Adrenal gland (tissue), 12 donors: ENCODE data around the gene SAMD4A. TPM values are rescaled to one million over a fixed set of nuclear protein-coding genes. Genes with fewer than 3 reads are reported as not detected.
A peak's percentile ranks its signal among the peaks of the same experiment; 100 is the strongest.

Source experiments
- DNase-seq, 7 donors: peaks; one replicate each; pipeline ENCODE4 v3.0.0-alpha.2; 2019 to 2020
- H3K27ac ChIP-seq, 5 donors: fragments of 200-600 bp; sonication (generic) in 4 of 5; 1 replicate in 3 of 5; 2 replicates in 2 of 5; pipeline versions ENCODE4 v1.5.1 to v1.8.0; 2016 to 2020; ENCODE audit warnings: mild to moderate bottlenecking in 1 of 5
- H3K27me3 ChIP-seq: fragments of 200-600 bp; 2 replicates; pipeline ENCODE4 v1.8.0; 2021
- H3K36me3 ChIP-seq, 2 donors: fragments of 200-600 bp; replicated peaks in 1 of 2; 1 replicate in 1 of 2; 2 replicates in 1 of 2; pipeline versions ENCODE4 v1.5.1 to v1.8.0; 2018 to 2022
- H3K4me1 ChIP-seq, 2 donors: fragments of 200-600 bp; replicated peaks in 1 of 2; 1 replicate in 1 of 2; 2 replicates in 1 of 2; pipeline versions ENCODE4 v1.5.1 to v1.8.0; 2018 to 2021
- H3K4me3 ChIP-seq, 4 donors: fragments of 200-600 bp; sonication (generic) in 3 of 4; one replicate each; pipeline ENCODE4 v1.5.1; 2016 to 2018
- H3K9me3 ChIP-seq, 3 donors: fragments of 200-600 bp; sonication (generic) in 1 of 3; replicated peaks in 1 of 3; 1 replicate in 2 of 3; 2 replicates in 1 of 3; pipeline versions ENCODE4 v1.5.1 to v1.8.0; 2016 to 2021
- POLR2A ChIP-seq, 2 donors: fragments of 450-650 bp; IDR thresholded peaks; one replicate each; pipeline ENCODE4 v1.6.1; 2017; ENCODE audit warnings: antibody characterized with exemption in 2 of 2, mild to moderate bottlenecking in 2 of 2, moderate library complexity in 1 of 2
- WGBS, 4 donors: extraction: QIAGEN DNeasy Blood & Tissue Kit in 2 of 4; methylation state at CpG; one replicate each; pipeline versions ENCODE4 v1.1.5 to v1.1.7; 2013 to 2017; 5-methylcytosine and 5-hydroxymethylcytosine counted together
- intact Hi-C, 2 donors: fragments of 100-400 bp; cut with DNase I; formaldehyde crosslinking; loops; one replicate each; pipeline versions ENCODE4 v1.14.1 to v1.15.0; 2022 to 2023
- polyA plus RNA-seq, 3 donors: library from polyadenylated mRNA; stranded (reverse); fragments of 200-250 nt in 2 of 3; fragments of 350-450 nt in 1 of 3; fragmentation: Illumina TruSeq in 1 of 3; extraction: RNeasy Lipid Tissue Mini Kit (QIAGEN cat#74804) in 1 of 3; gene quantifications; one replicate each; pipeline ENCODE4 v1.2.3, GENCODE V29; 2013 to 2014
- total RNA-seq, 9 donors: library from RNA; depleted of rRNA in 4 of 9; stranded (reverse); fragments of >200 nt in 4 of 9; fragments of 120-200 nt in 1 of 9; fragmentation: NEBNext Ultra II Directional in 1 of 9; extraction: Animal tissue kit (Norgen Biotek cat#: 25700) in 1 of 9; gene quantifications; one replicate each; pipeline versions ENCODE4 v1.1.0 to v1.2.4, GENCODE V29; 2013 to 2023
- TF ChIP-seq, protein P1 (sequence below), 6 experiments: fragments of 450-650 bp in 4 of 6; fragments of 200-600 bp in 2 of 6; sonication (generic) in 1 of 6; IDR thresholded peaks; 1 replicate in 5 of 6; 2 replicates in 1 of 6; pipeline versions ENCODE4 v1.5.1 to v1.8.0; 2016 to 2021; ENCODE audit warnings: antibody characterized with exemption in 6 of 6, mild to moderate bottlenecking in 2 of 6, moderate library complexity in 1 of 6
- donor health status: healthy with polysubstance abuse.
- donor health status: Bipolar disorder and iron deficiency.
- donor health status: DM: yes; HTN: yes; CAD: no.
- donor health status: DM: no; HTN: no; CAD: no.
- donor health status: DM: no; HTN: no; CAD: no.
- donor health status: DM: yes; HTN: yes; CAD: no.

The SAMD4A gene
- total and polyA plus RNA-seq, 12 donors, result 2.2 to 13.2 (median 8.3) TPM

DNA sequence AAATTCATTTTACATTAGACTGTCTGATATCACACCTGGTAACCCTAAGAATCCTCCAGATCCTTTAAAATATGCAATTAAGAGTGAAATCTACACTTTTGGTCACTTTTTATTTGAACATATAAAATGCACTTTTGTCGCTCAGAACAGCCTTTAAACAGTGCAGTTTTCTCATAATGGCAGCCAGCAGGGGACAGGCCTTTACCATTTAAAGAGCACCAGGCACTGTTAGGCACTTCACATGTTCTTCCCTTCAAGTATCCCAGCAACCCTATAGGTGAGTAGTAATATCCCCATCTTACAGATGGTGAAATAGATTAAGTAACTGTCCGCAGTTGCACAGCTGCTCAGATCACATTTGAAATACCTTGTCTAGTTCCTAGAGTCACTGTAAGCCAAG, 11.3 kb upstream of the SAMD4A start:
- no peaks in the 10 kb centered on the region for H3K4me1 ChIP-seq
- no peak for DNase-seq
- H3K27me3 ChIP-seq, result no peaks in the 10 kb centered on the region
- no peaks in the 10 kb centered on the region for H3K9me3 ChIP-seq
- no peak for TF ChIP-seq POLR2A (IDR thresholded peaks at IDR 0.05)
- TF ChIP-seq, protein P1, sequence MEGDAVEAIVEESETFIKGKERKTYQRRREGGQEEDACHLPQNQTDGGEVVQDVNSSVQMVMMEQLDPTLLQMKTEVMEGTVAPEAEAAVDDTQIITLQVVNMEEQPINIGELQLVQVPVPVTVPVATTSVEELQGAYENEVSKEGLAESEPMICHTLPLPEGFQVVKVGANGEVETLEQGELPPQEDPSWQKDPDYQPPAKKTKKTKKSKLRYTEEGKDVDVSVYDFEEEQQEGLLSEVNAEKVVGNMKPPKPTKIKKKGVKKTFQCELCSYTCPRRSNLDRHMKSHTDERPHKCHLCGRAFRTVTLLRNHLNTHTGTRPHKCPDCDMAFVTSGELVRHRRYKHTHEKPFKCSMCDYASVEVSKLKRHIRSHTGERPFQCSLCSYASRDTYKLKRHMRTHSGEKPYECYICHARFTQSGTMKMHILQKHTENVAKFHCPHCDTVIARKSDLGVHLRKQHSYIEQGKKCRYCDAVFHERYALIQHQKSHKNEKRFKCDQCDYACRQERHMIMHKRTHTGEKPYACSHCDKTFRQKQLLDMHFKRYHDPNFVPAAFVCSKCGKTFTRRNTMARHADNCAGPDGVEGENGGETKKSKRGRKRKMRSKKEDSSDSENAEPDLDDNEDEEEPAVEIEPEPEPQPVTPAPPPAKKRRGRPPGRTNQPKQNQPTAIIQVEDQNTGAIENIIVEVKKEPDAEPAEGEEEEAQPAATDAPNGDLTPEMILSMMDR (IDR thresholded peaks at IDR 0.05), result no peak
- H3K36me3 ChIP-seq, result no peaks in the 10 kb centered on the region
- no peak overlapping the region for H3K27ac ChIP-seq
- no peak overlapping the region for H3K4me3 ChIP-seq
- intact Hi-C loops, result loop anchor here in 1 of 2 donors (10.0 kb wide), 1 partner anchor 249 kb away; no protein-coding TSS in a partner anchor
- 90 to 97% (median 94%) methylated on average over 2 of the region's 2 CpGs for WGBS, 4 donors

DNA sequence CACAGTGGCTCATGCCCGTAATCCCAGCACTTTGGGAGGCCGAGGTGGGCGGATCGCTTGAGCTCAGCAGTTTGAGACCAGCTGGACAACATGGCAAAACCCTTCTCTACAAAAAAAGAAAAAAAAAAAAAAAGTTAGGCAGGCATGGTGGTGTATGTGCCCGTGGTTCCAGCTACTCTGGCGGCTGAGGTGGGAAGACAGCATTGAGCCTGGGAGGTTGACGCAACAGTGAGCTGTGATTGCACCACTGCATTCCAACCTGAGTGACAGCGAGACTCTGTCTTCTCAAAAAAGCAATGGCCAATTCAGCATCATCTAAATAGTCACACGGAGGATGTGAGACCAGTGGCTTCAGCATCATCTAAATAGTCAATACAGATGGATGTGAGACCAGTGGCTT, 10.4 kb upstream of the SAMD4A start:
- 85 to 91% (median 86%) methylated on average over 9 of the region's 9 CpGs for whole genome bisulfite sequencing, 4 donors
- intact Hi-C loops, result loop anchor here in 1 of 2 donors (10.0 kb wide), 1 partner anchor 248 kb away; no protein-coding TSS in a partner anchor

DNA sequence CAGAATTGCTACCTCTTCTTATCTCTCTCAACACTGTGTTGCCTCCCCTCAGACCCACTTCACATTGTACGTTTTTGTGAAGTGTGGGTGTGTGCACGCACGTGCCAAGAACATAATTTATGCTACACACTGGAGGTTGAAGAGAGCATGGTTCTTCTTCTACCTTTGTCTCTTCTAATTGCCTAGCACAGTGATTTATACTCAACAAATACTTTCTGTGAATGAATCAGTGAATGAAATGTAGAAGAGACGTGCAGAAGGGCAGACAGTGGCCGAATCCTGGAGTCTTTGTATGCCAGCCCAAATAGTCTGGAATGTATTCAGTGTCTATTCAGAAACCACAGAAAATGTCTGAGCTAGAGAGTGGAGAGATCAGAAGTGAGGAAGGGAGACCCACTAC, 4.6 kb upstream of the SAMD4A start:
- Histone ChIP-seq H3K27me3 (no peaks in the 10 kb centered on the region), H3K4me1 (peaks cover 0 to 10% of the 10 kb centered on the region in 2 donors), H3K27ac (no peak overlapping the region), H3K9me3 (no peaks in the 10 kb centered on the region), H3K4me3 (no peak overlapping the region), H3K36me3 (no peaks in the 10 kb centered on the region)
- TF ChIP-seq POLR2A (IDR thresholded peaks at IDR 0.05), result no peak
- TF ChIP-seq, protein P1 (IDR thresholded peaks at IDR 0.05), result no peak
- intact Hi-C loops, result loop anchor here in 1 of 2 donors (10.0 kb wide), 1 partner anchor 242 kb away; no protein-coding TSS in a partner anchor
- no peak for DNase-seq
- WGBS, 4 donors, result 45 to 47% (median 45%) methylated on average over 5 of the region's 5 CpGs

More for the DNA sequence above, 10.4 kb upstream of the SAMD4A start:
- no peak for TF ChIP-seq POLR2A (IDR thresholded peaks at IDR 0.05)
- TF ChIP-seq, protein P1 (IDR thresholded peaks at IDR 0.05), result no peak
- Histone ChIP-seq H3K36me3 (no peaks in the 10 kb centered on the region), H3K9me3 (no peaks in the 10 kb centered on the region), H3K4me3 (no peak overlapping the region), H3K27me3 (no peaks in the 10 kb centered on the region), H3K27ac (no peak overlapping the region), H3K4me1 (no peaks in the 10 kb centered on the region)
- no peak for DNase-seq

DNA sequence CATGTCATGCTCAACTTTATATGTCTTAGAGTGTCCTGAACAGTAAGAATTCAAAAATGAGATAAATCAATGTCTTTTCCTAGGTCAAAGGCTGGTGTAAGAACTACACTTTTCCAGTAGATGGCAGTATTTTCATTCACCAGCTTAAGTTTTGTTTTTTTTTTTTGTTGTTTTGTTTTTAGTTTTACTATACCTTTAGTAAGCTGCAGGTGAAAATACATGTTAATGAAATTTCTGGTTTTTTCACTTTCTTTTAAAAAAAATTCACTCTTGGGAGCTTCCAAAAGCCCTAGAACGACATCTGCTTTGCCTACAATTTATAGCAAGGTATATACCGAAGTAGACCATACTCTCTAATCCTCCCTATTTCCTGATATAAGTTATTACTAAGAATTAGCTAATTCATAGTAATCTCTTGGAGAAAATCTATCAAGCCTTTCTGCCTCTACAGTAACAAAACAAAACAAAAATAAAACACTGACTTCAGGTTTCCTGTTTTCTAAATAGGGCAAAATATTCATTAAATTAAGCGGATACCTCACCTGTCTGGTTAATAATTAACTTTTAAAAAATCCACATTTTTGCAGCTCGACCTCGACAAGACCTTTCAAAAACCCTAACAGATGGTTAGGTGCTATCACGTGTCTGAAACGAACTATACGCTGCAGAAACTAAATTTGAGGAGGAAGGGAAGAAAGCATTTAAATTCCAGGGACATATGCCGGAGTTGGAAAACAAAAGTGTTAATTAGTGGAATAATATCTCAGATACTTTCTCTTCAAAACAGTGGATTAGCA, 2.7 kb upstream of the SAMD4A start:
- H3K4me3 ChIP-seq, result peak overlapping the region in 2 of 4 donors; percentile 52 to 67
- DNase-seq, result no peak
- TF ChIP-seq POLR2A (IDR thresholded peaks at IDR 0.05), result no peak
- TF ChIP-seq, protein P1 (IDR thresholded peaks at IDR 0.05), result peak; percentile 75 to 99 (median 90)
- no peaks in the 10 kb centered on the region for H3K9me3 ChIP-seq
- WGBS, 4 donors, result 13 to 21% (median 16%) methylated on average over 9 of the region's 9 CpGs
- intact Hi-C loops, result loop anchor here in 1 of 2 donors (10.0 kb wide), 1 partner anchor 241 kb away; no protein-coding TSS in a partner anchor
- H3K27me3 ChIP-seq, result no peaks in the 10 kb centered on the region
- H3K27ac ChIP-seq, result peak overlapping the region; percentile 96 to 99 (median 98)
- peaks cover 0 to 10% of the 10 kb centered on the region in 2 donors for H3K4me1 ChIP-seq
- no peaks in the 10 kb centered on the region for H3K36me3 ChIP-seq
